ENCODE measurements around the gene CMSS1. TPM values are rescaled to one million over a fixed set of nuclear protein-coding genes. Genes with fewer than 3 reads are reported as not detected.
A peak's percentile ranks its signal among the peaks of the same experiment; 100 is the strongest.

Gene CMSS1
- total RNA-seq, 1 experiment from 2014 or later: 55.8 TPM

DNA sequence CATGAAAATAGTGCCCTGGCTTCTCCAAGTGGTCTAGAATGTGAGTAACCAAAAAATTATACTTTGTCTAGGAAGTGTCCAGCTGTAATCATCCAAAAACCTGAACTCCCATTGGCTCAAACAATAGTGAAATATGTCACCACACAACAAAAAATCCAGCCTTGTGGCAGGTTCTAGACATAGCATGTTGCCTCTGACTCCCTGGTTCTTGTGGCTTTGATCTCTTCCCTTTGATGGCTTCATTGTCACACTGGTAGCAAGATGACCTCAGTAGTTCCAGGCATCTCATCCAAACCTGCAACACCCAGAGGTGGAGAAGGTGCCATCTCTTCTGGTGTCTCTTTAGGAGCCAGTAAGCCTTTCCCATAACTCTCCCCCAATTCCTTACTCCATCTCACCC, 74.7 kb downstream of the CMSS1 start:
- H3K27ac Mint-ChIP-seq (ENCODE audit: unreplicated experiment): no peak overlapping the region
- CTCF ChIA-PET: no interaction called here
- H3K4me3 Mint-ChIP-seq (ENCODE audit: low read depth, unreplicated experiment): no peak overlapping the region
- no peaks in the 10 kb centered on the region for H3K9me3 Mint-ChIP-seq (ENCODE audit: low read depth, unreplicated experiment)
- H3K27me3 Mint-ChIP-seq (ENCODE audit: unreplicated experiment): no peaks in the 10 kb centered on the region
- no TSS peak for BruUV-seq (replicated peaks)
- intact Hi-C loops (cut with micrococcal nuclease; ENCODE audit: unreplicated experiment): no loop called here
- H3K36me3 Mint-ChIP-seq (ENCODE audit: insufficient read depth, unreplicated experiment): no peaks in the 10 kb centered on the region
- TF ChIP-seq, protein P1, sequence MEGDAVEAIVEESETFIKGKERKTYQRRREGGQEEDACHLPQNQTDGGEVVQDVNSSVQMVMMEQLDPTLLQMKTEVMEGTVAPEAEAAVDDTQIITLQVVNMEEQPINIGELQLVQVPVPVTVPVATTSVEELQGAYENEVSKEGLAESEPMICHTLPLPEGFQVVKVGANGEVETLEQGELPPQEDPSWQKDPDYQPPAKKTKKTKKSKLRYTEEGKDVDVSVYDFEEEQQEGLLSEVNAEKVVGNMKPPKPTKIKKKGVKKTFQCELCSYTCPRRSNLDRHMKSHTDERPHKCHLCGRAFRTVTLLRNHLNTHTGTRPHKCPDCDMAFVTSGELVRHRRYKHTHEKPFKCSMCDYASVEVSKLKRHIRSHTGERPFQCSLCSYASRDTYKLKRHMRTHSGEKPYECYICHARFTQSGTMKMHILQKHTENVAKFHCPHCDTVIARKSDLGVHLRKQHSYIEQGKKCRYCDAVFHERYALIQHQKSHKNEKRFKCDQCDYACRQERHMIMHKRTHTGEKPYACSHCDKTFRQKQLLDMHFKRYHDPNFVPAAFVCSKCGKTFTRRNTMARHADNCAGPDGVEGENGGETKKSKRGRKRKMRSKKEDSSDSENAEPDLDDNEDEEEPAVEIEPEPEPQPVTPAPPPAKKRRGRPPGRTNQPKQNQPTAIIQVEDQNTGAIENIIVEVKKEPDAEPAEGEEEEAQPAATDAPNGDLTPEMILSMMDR (IDR thresholded peaks at IDR 0.05; ENCODE audit: unreplicated experiment): no peak
- H3K4me1 Mint-ChIP-seq (ENCODE audit: low read depth, unreplicated experiment): peaks cover 14% of the 10 kb centered on the region
- no peak for DNase-seq

DNA sequence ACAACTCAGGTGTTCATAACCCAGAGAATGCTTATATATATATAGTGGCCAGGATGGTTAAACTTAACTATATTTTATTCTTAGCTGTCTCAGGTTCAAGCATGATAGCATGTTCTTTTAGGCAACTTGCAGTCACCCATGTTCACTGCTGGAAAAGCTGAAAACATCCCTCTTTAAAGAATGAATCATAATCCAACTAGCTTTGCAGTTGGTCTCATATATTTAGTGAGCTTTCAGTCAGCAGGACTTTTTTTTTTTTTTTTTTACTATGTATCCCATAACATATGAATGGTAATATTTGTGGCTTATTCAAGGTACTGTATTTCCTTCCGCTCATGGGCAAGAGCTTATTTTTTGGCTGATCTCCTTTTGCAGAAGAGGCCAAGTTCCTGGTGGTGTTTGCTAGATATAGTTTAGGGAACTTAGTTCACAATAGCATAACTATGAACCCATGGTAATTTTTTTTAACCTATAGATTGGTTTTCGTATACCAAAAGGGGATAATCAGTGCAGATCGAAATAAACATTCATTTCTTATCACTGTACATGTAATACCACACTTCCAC, 77.6 kb downstream of the CMSS1 start:
- Mint-ChIP-seq H3K9me3 (ENCODE audit: low read depth, unreplicated experiment) (no peaks in the 10 kb centered on the region), H3K4me1 (ENCODE audit: low read depth, unreplicated experiment) (peaks cover 14% of the 10 kb centered on the region), H3K27ac (ENCODE audit: unreplicated experiment) (no peak overlapping the region), H3K4me3 (ENCODE audit: low read depth, unreplicated experiment) (no peak overlapping the region), H3K36me3 (ENCODE audit: insufficient read depth, unreplicated experiment) (no peaks in the 10 kb centered on the region), H3K27me3 (ENCODE audit: unreplicated experiment) (no peaks in the 10 kb centered on the region)
- DNase-seq: no peak
- CTCF ChIA-PET: interaction anchor here (0.5 to 0.6 kb wide), 2 partner anchors 63 to 1286 kb away, joined by 3 read pairs; no protein-coding TSS in a partner anchor
- no TSS peak for BruUV-seq (replicated peaks)
- intact Hi-C loops (cut with micrococcal nuclease; ENCODE audit: unreplicated experiment): no loop called here
- TF ChIP-seq, protein P1 (IDR thresholded peaks at IDR 0.05; ENCODE audit: unreplicated experiment): no peak

DNA sequence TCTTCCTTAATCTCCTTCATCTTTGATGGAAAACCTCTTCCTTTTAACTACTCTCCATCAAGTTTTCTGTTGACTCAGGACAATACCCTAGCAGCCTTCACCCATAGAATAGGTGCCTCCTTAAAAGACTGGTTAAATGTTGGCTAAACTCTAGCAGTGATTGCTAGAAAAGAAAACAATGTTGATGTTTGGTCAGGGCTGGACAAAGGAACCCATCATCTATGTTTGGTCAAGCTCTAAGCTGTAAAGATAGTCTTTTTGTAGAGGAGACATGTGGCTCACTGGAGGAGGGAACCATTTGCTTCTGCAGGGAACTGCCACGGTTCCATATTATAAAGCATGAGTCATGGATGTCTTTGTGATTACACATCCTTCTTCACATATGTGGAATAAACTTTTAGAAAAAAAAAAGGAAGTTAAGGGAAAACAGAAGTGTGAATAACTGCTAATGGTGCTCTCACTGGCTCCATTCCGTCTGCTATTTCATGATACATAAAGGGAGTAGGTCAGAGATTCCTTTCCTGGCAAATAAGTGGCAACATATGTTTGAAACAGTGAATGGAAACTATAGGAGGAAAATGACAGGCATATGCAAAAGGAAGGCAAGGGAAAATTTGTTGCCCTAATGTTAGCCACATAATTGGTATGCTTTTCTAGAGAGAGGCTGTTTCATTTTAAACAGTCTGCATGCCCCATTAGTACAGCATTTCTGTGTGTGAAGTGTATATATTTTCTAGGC, 78.2 kb downstream of the CMSS1 start:
- Mint-ChIP-seq H3K9me3 (ENCODE audit: low read depth, unreplicated experiment) (no peaks in the 10 kb centered on the region), H3K27ac (ENCODE audit: unreplicated experiment) (peak overlapping the region; percentile 56), H3K4me3 (ENCODE audit: low read depth, unreplicated experiment) (no peak overlapping the region), H3K27me3 (ENCODE audit: unreplicated experiment) (no peaks in the 10 kb centered on the region), H3K36me3 (ENCODE audit: insufficient read depth, unreplicated experiment) (no peaks in the 10 kb centered on the region), H3K4me1 (ENCODE audit: low read depth, unreplicated experiment) (peaks cover 14% of the 10 kb centered on the region)
- BruUV-seq (replicated peaks): no TSS peak
- CTCF ChIA-PET: interaction anchor here (0.6 kb wide), 1 partner anchor 1286 kb away, joined by 3 read pairs; no protein-coding TSS in a partner anchor
- no peak for DNase-seq
- intact Hi-C loops (cut with micrococcal nuclease; ENCODE audit: unreplicated experiment): no loop called here
- TF ChIP-seq, protein P1 (IDR thresholded peaks at IDR 0.05; ENCODE audit: unreplicated experiment): no peak

DNA sequence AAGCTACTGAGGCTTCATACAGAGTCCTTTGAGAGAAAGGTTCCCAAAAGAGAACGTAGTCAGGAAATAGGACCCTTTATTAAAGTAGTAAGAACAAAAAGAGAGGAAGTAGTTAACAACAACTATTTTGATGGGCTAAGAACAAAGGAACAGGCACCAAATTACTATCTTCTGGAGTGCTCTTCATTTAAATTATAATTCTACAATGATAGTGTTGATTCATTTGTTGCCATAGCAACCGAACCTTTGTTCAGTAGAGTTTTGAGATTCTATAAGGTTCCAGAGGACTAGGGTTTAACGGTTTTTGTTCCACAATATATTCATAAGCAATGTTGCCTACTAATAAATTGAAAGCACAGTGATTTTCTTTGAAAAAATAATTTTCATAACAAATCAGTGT, 78.8 kb downstream of the CMSS1 start:
- BruUV-seq (replicated peaks): no TSS peak
- TF ChIP-seq, protein P1 (IDR thresholded peaks at IDR 0.05; ENCODE audit: unreplicated experiment): no peak
- peaks cover 15% of the 10 kb centered on the region for H3K4me1 Mint-ChIP-seq (ENCODE audit: low read depth, unreplicated experiment)
- peaks cover 4% of the 10 kb centered on the region for H3K36me3 Mint-ChIP-seq (ENCODE audit: insufficient read depth, unreplicated experiment)
- no peaks in the 10 kb centered on the region for H3K9me3 Mint-ChIP-seq (ENCODE audit: low read depth, unreplicated experiment)
- CTCF ChIA-PET: no interaction called here
- H3K27ac Mint-ChIP-seq (ENCODE audit: unreplicated experiment): peak overlapping the region; percentile 56
- H3K4me3 Mint-ChIP-seq (ENCODE audit: low read depth, unreplicated experiment): no peak overlapping the region
- no peak for DNase-seq
- H3K27me3 Mint-ChIP-seq (ENCODE audit: unreplicated experiment): no peaks in the 10 kb centered on the region
- intact Hi-C loops (cut with micrococcal nuclease; ENCODE audit: unreplicated experiment): no loop called here

Measured in Calu3 (cell line).